HepG2 (cell line): Measurements from ENCODE around the gene MITF. TPM values are rescaled to one million over a fixed set of nuclear protein-coding genes. Genes with fewer than 3 reads are reported as not detected.

Experiments
- ATAC-seq: fragments of 200-7000 bp; cut with Tn5 transposase; 3 replicates; pipeline ENCODE4 v1.9.1; 2020; ENCODE audit warnings: mild to moderate bottlenecking, moderate library complexity
- BruUV-seq: library from RNA; stranded (reverse); fragments of 400-500 nt; replicated peaks from 2 replicates; lab custom pipeline; 2021; lab: Mats Ljungman, UMichigan
- CTCF ChIA-PET: fragments of 300-600 bp; formaldehyde crosslinking; extraction: SDS; loops from one replicate; lab custom pipeline; 2021; ENCODE audit warnings: low total read pairs, inconsistent platforms, low intra/inter-chr PET ratio; lab: Yijun Ruan, JAX
- POLR2A ChIA-PET: fragments of 350-600 bp; sonication (Branson Sonifier 250); formaldehyde crosslinking; loops from one replicate; lab custom pipeline; 2020; ENCODE audit warnings: antibody characterized with exemption, inconsistent platforms; lab: Yijun Ruan, JAX
- DNase-seq: peaks from one replicate; pipeline ENCODE4 v3.0.0-alpha.2; 2015; ENCODE audit warnings: low spot score
- FAIRE-seq: peaks from 3 replicates; lab custom pipeline; 2011; peaks lifted over from hg19 to GRCh38; lab: Jason Lieb, UNC
- H2AFZ ChIP-seq: one replicate; pipeline ENCODE4 v1.6.1; 2011; ENCODE audit warnings: low read length, inconsistent platforms
- H3K27ac ChIP-seq: fragments of 300-600 bp; 3 replicates; pipeline ENCODE4 v1.8.0; 2011; ENCODE audit warnings: mixed run types, mild to moderate bottlenecking, mixed read lengths, low read length, inconsistent platforms; ENCODE audit not compliant: insufficient read depth; ENCODE audit errors: extremely low read length
- H3K27me3 ChIP-seq, 2 experiments: fragments of 200-600 bp in 1 of 2; 2 replicates in 1 of 2; 3 replicates in 1 of 2; pipeline versions ENCODE4 v1.6.0 to v1.8.0; 2011; ENCODE audit warnings: low read length in 2 of 2, mild to moderate bottlenecking in 2 of 2, moderate library complexity in 2 of 2, inconsistent platforms in 1 of 2; ENCODE audit not compliant: insufficient read depth in 2 of 2, control insufficient read depth in 1 of 2
- H3K36me3 ChIP-seq, 2 experiments: fragments of 200-600 bp in 1 of 2; replicated peaks in 1 of 2; 2 replicates in 1 of 2; 3 replicates in 1 of 2; pipeline versions ENCODE4 v1.5.1 to v1.8.0; 2011; ENCODE audit warnings: low read length in 2 of 2, inconsistent platforms in 1 of 2; ENCODE audit not compliant: insufficient read depth in 2 of 2, control insufficient read depth in 1 of 2
- H3K4me1 ChIP-seq: 2 replicates; pipeline ENCODE4 v1.5.1; 2012; ENCODE audit warnings: low read length, inconsistent platforms; ENCODE audit not compliant: insufficient read depth
- H3K4me2 ChIP-seq: 2 replicates; pipeline ENCODE4 v1.6.0; 2011; ENCODE audit warnings: low read depth, low read length, inconsistent platforms
- H3K4me3 ChIP-seq, 3 experiments: fragments of 200-600 bp in 1 of 3; sonication (generic), shearing (Covaris generic) in 1 of 3; replicated peaks in 1 of 3; 2 replicates each; pipeline ENCODE4 v1.5.1; 2011 to 2016; ENCODE audit warnings: low read length in 3 of 3, inconsistent platforms in 2 of 3, low read depth in 2 of 3, mild to moderate bottlenecking in 2 of 3, control low read depth in 1 of 3, mixed read lengths in 1 of 3; ENCODE audit not compliant: insufficient read depth in 1 of 3
- H3K79me2 ChIP-seq: one replicate; pipeline ENCODE4 v1.6.1; 2011; ENCODE audit warnings: low read length, inconsistent platforms; ENCODE audit not compliant: insufficient read depth
- H3K9ac ChIP-seq: 2 replicates; pipeline ENCODE4 v1.6.0; 2011; ENCODE audit warnings: mild to moderate bottlenecking, low read depth, low read length, inconsistent platforms; ENCODE audit not compliant: insufficient read depth
- H3K9me3 ChIP-seq: 2 replicates; pipeline ENCODE4 v1.5.1; 2012; ENCODE audit warnings: mild to moderate bottlenecking, low read length
- H4K20me1 ChIP-seq: 2 replicates; pipeline ENCODE4 v1.6.0; 2011; ENCODE audit warnings: inconsistent platforms, mild to moderate bottlenecking, low read length, moderate library complexity; ENCODE audit not compliant: insufficient read depth
- GMEB2 ChIP-seq: IDR thresholded peaks from 2 replicates; pipeline ENCODE4 v1.6.1; 2016; ENCODE audit warnings: missing biosample characterization, missing genetic modification reagents, low read depth
- MTA3 ChIP-seq: sonication (generic); formaldehyde crosslinking; IDR thresholded peaks from 2 replicates; pipeline ENCODE4 v1.4.0; 2020; ENCODE audit warnings: missing genetic modification reagents
- REST ChIP-seq, 2 experiments: IDR thresholded peaks; 2 replicates each; pipeline ENCODE4 v1.6.1; 2011 to 2012; ENCODE audit warnings: low read length in 2 of 2, borderline replicate concordance in 1 of 2, low read depth in 1 of 2, mild to moderate bottlenecking in 1 of 2, moderate library complexity in 1 of 2
- ZBTB38 ChIP-seq: sonication (generic); formaldehyde crosslinking; IDR thresholded peaks from 2 replicates; pipeline ENCODE4 v1.5.1; 2020; ENCODE audit warnings: mild to moderate bottlenecking, missing genetic modification reagents
- ZBTB7A ChIP-seq: sonication (generic); formaldehyde crosslinking; IDR thresholded peaks from 2 replicates; pipeline ENCODE4 v1.8.0; 2022; ENCODE audit warnings: mild to moderate bottlenecking, missing genetic modification reagents
- ZNF44 ChIP-seq: sonication (generic); formaldehyde crosslinking; IDR thresholded peaks from 2 replicates; pipeline ENCODE4 v1.5.1; 2020; ENCODE audit warnings: mild to moderate bottlenecking, missing genetic modification reagents
- WGBS: methylation state at CpG from one replicate; pipeline ENCODE4 v1.1.6; 2017; ENCODE audit warnings: low lambda C conversion rate; 5-methylcytosine and 5-hydroxymethylcytosine counted together
- in situ Hi-C: cut with HindIII; loops from 2 replicates; pipeline ENCODE4 v1.10.0; 2017; ENCODE audit warnings: low pct_unique_long_range_greater_than_20kb; ENCODE audit not compliant: extremely low pct_ligation_motif_present
- intact Hi-C: fragments of 100-400 bp; cut with micrococcal nuclease; formaldehyde crosslinking; loops from one replicate; pipeline ENCODE4 v1.10.0; 2022; ENCODE audit not compliant: unreplicated experiment
- polyA plus RNA-seq, 8 experiments: library from polyadenylated mRNA; depleted of rRNA in 3 of 8; stranded (reverse) in 7 of 8; unstranded in 1 of 8; fragments of >200 nt; fragmentation: Illumina TruSeq in 4 of 8; extraction: Trizol in 4 of 8; gene quantifications; 2 replicates each; pipeline versions ENCODE4 v1.2.1 to v1.2.3, GENCODE V29; 2011 to 2016; ENCODE audit warnings: low read depth in 4 of 8, missing spikeins in 1 of 8, mixed read lengths in 1 of 8; ENCODE audit not compliant: insufficient read depth in 1 of 8
- total RNA-seq, 5 experiments: library from RNA; depleted of rRNA; stranded (reverse); fragments of >200 nt; fragmentation: Illumina TruSeq; extraction: Trizol; gene quantifications; 2 replicates each; pipeline ENCODE4 v1.2.3, GENCODE V29; 2016; ENCODE audit warnings: low read depth in 1 of 5

MITF gene
- total and polyA plus RNA-seq, 2 of the 13 experiments (the other 11 are each of a cell fraction or from before 2014, with no cell fraction given) = 0.12 to 0.38 TPM

- no peak overlapping the region for H2AFZ ChIP-seq
- in situ Hi-C loops = no loop called here
- no peak for DNase-seq
- H3K9me3 ChIP-seq = no peaks in the 10 kb centered on the region
- no peaks in the 10 kb centered on the region for H3K79me2 ChIP-seq
- H3K4me1 ChIP-seq = no peaks in the 10 kb centered on the region
- H3K4me2 ChIP-seq = no peak overlapping the region
- H3K4me3 ChIP-seq = no peak overlapping the region
- FAIRE-seq = no peak
- no peak for ATAC-seq
- H4K20me1 ChIP-seq = no peaks in the 10 kb centered on the region
- ChIA-PET POLR2A (no interaction called here), CTCF (no interaction called here)
- no TSS peak for BruUV-seq
- intact Hi-C loops = no loop called here
- no peak overlapping the region for H3K9ac ChIP-seq
- no peaks in the 10 kb centered on the region for H3K27me3 ChIP-seq
- WGBS = 3% methylated on average over 8 of the region's 8 CpGs
- H3K36me3 ChIP-seq = no peaks in the 10 kb centered on the region
- no peak overlapping the region for H3K27ac ChIP-seq
- TF ChIP-seq ZBTB7A (CRISPR knock-in tag) (no peak), GMEB2 (CRISPR knock-in tag) (no peak), REST (IDR thresholded peaks at IDR 0.05; ENCODE audit: borderline replicate concordance in 1 of 2, low read depth in 1 of 2, low read length in 2 of 2) (no peak), MTA3 (CRISPR knock-in tag) (no peak), ZBTB38 (CRISPR knock-in tag) (no peak), ZNF44 (CRISPR knock-in tag) (no peak)
Observed at GRCh38 chr3:69763458-69763857, 24.2 kb downstream of the MITF start.
